HEK293 (cell line): ENCODE data around the gene PIK3R2.

Experiments used
- CTCF ChIA-PET: fragments of 350-600 bp; formaldehyde crosslinking; extraction: SDS; loops from one replicate; lab custom pipeline; 2021; ENCODE audit warnings: antibody characterized with exemption; lab: Yijun Ruan, JAX
- POLR2A ChIA-PET: fragments of 300-600 bp; formaldehyde crosslinking; extraction: SDS; loops from one replicate; lab custom pipeline; 2020; ENCODE audit warnings: antibody characterized with exemption, inconsistent platforms; lab: Yijun Ruan, JAX
- H3K27ac ChIP-seq: fragments of 200-500 bp; sonication (Bioruptor generic); 2 replicates; pipeline ENCODE4 v1.5.1; 2014; ENCODE audit warnings: low read depth, low read length, control low read depth, inconsistent platforms; ENCODE audit errors: extremely low read depth
- H3K36me3 ChIP-seq, 2 experiments: fragments of 200-500 bp in 1 of 2; sonication (Bioruptor generic) in 1 of 2; 1 replicate in 1 of 2; 2 replicates in 1 of 2; pipeline ENCODE4 v1.5.1; 2014 to 2017; ENCODE audit warnings: inconsistent platforms in 2 of 2, low read length in 2 of 2; ENCODE audit not compliant: control insufficient read depth in 2 of 2, insufficient read depth in 1 of 2
- H3K4me1 ChIP-seq: fragments of 200-500 bp; sonication (Bioruptor generic); 2 replicates; pipeline ENCODE4 v1.5.1; 2014; ENCODE audit warnings: mild to moderate bottlenecking, low read length, inconsistent platforms; ENCODE audit not compliant: control insufficient read depth, insufficient read depth
- H3K4me3 ChIP-seq: 2 replicates; pipeline ENCODE4 v1.5.1; 2011; ENCODE audit warnings: low read depth, mild to moderate bottlenecking, control low read depth, low read length, moderate library complexity
- H3K9me3 ChIP-seq: fragments of 200-500 bp; sonication (Bioruptor generic); 2 replicates; pipeline ENCODE4 v1.5.1; 2014; ENCODE audit warnings: low read depth, low read length, inconsistent platforms; ENCODE audit not compliant: control insufficient read depth, insufficient read depth
- BCL11A ChIP-seq: fragments of 450-650 bp; formaldehyde crosslinking; IDR thresholded peaks from 2 replicates; pipeline ENCODE4 v1.5.1; 2016; ENCODE audit warnings: low read depth, missing biosample characterization, missing genetic modification characterization
- GLI4 ChIP-seq: fragments of 450-650 bp; formaldehyde crosslinking; IDR thresholded peaks from 2 replicates; pipeline ENCODE4 v1.5.1; 2016; ENCODE audit warnings: missing biosample characterization, missing genetic modification characterization
- HOXA7 ChIP-seq: sonication (generic); formaldehyde crosslinking; IDR thresholded peaks from 2 replicates; pipeline ENCODE4 v1.8.1; 2022; ENCODE audit warnings: missing genetic modification reagents, borderline replicate concordance
- IKZF3 ChIP-seq: fragments of 450-650 bp; IDR thresholded peaks from 2 replicates; pipeline ENCODE4 v1.5.0; 2018; ENCODE audit warnings: missing biosample characterization, mild to moderate bottlenecking, missing genetic modification characterization, moderate library complexity
- PRDM1 ChIP-seq: fragments of 450-650 bp; formaldehyde crosslinking; IDR thresholded peaks from 2 replicates; pipeline ENCODE4; 2016; ENCODE audit warnings: missing biosample characterization, missing genetic modification characterization
- SP2 ChIP-seq: fragments of 450-650 bp; formaldehyde crosslinking; IDR thresholded peaks from 2 replicates; pipeline ENCODE4 v1.5.1; 2016; ENCODE audit warnings: missing biosample characterization, missing genetic modification characterization
- ZBTB17 ChIP-seq: fragments of 450-650 bp; formaldehyde crosslinking; IDR thresholded peaks from 2 replicates; pipeline ENCODE4 v1.5.1; 2016; ENCODE audit warnings: missing biosample characterization, missing genetic modification characterization
- ZNF121 ChIP-seq: fragments of 450-650 bp; formaldehyde crosslinking; IDR thresholded peaks from 2 replicates; pipeline ENCODE4 v1.5.1; 2016; ENCODE audit warnings: missing biosample characterization, missing genetic modification characterization
- ZNF324 ChIP-seq: fragments of 450-650 bp; formaldehyde crosslinking; IDR thresholded peaks from 2 replicates; pipeline ENCODE4 v1.5.1; 2016; ENCODE audit warnings: missing biosample characterization, missing genetic modification characterization
- ZNF501 ChIP-seq: fragments of 450-650 bp; formaldehyde crosslinking; IDR thresholded peaks from 2 replicates; pipeline ENCODE4 v1.5.1; 2016; ENCODE audit warnings: missing biosample characterization, missing genetic modification characterization
- ZNF510 ChIP-seq: fragments of 450-650 bp; formaldehyde crosslinking; IDR thresholded peaks from 2 replicates; pipeline ENCODE4 v1.5.1; 2018; ENCODE audit warnings: mild to moderate bottlenecking, missing genetic modification characterization, missing biosample characterization; ENCODE audit not compliant: insufficient replicate concordance
- ZNF560 ChIP-seq: fragments of 450-650 bp; formaldehyde crosslinking; IDR thresholded peaks from 2 replicates; pipeline ENCODE4 v1.5.1; 2017; ENCODE audit warnings: missing biosample characterization, missing genetic modification characterization, borderline replicate concordance
- ZNF626 ChIP-seq: fragments of 450-650 bp; sonication (Bioruptor Pico); formaldehyde crosslinking; IDR thresholded peaks from 2 replicates; pipeline ENCODE4 v1.5.1; 2018; ENCODE audit warnings: missing biosample characterization, missing genetic modification characterization, inconsistent platforms
- ZNF707 ChIP-seq: fragments of 450-650 bp; formaldehyde crosslinking; IDR thresholded peaks from 2 replicates; pipeline ENCODE4 v1.5.1; 2016; ENCODE audit warnings: missing biosample characterization, missing genetic modification characterization
- ZNF776 ChIP-seq: fragments of 450-650 bp; formaldehyde crosslinking; IDR thresholded peaks from 2 replicates; pipeline ENCODE4 v1.5.0; 2017; ENCODE audit warnings: missing biosample characterization, missing genetic modification characterization, borderline replicate concordance
- ZNF777 ChIP-seq: fragments of 450-650 bp; formaldehyde crosslinking; IDR thresholded peaks from 2 replicates; pipeline ENCODE4 v1.5.1; 2017; ENCODE audit warnings: missing biosample characterization, missing genetic modification characterization, borderline replicate concordance
- ZNF792 ChIP-seq: fragments of 450-650 bp; formaldehyde crosslinking; IDR thresholded peaks from 2 replicates; pipeline ENCODE4 v1.5.1; 2016; ENCODE audit warnings: missing biosample characterization, missing genetic modification characterization
- TF ChIP-seq, protein P1 (sequence below): fragments of 450-650 bp; formaldehyde crosslinking; IDR thresholded peaks from 2 replicates; pipeline ENCODE4 v1.5.1; 2016; ENCODE audit warnings: missing biosample characterization, missing genetic modification characterization
- TF ChIP-seq, protein P2 (sequence below): fragments of 450-650 bp; formaldehyde crosslinking; IDR thresholded peaks from 2 replicates; pipeline ENCODE4 v1.5.1; 2016; ENCODE audit warnings: missing biosample characterization, missing genetic modification characterization
- TF ChIP-seq, protein P3 (sequence below): IDR thresholded peaks from 2 replicates; pipeline ENCODE4 v1.6.1; 2011; ENCODE audit warnings: mild to moderate bottlenecking, low read depth, low read length, borderline replicate concordance
- TF ChIP-seq, protein P4 (sequence below): fragments of 450-650 bp; formaldehyde crosslinking; optimal IDR thresholded peaks from 2 replicates; pipeline ENCODE3; 2016; ENCODE audit warnings: missing biosample characterization, mild to moderate bottlenecking, missing genetic modification characterization

Gene PIK3R2

DNA sequence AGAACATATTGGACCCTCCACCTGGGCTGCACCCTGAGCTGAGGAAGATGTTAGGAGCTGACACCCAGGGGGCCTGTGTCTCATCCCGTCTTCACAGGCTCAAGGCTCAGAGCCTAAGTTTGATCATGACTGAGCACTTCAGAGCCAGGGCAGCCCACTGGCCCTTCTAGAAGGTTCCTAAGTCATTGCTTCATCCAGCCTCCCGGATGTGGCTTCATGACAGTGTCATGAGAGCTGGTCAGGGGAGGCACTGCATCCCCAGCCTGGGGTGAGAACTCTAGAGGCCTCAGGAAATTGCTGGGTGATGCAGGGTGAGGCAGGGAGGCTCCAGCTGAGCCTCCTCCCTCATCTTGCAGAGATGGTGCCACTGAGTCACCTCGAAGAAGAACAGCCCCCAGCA, 24.9 kb upstream of the PIK3R2 start (continued):
- TF ChIP-seq ZNF501 (tag by site-specific recombination) (no peak), ZNF560 (no peak), ZNF776 (no peak)
- TF ChIP-seq, all 188 proteins: peak for 0

DNA sequence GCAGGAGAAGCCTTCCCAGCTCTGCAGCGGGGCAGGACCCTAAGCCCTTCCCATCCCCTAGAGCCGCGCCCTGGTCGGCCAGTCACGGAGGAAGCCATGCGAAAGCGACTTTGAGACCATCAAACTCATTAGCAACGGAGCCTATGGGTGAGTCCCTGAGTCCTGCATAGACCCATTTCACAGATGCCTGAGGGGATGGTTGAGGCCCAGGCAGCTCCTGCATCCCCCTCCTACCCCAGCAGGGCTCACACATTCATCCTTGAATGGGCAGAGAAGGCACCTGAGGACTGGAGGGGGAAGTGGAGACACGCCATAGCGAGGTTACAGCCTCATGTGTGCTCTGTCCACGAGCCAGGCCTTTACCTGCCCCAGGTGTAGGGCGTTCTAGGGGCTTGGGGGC, 24.2 kb upstream of the PIK3R2 start:
- no peak for TF ChIP-seq PRDM1
- POLR2A ChIA-PET = no interaction called here
- no peak overlapping the region for H3K27ac ChIP-seq

DNA sequence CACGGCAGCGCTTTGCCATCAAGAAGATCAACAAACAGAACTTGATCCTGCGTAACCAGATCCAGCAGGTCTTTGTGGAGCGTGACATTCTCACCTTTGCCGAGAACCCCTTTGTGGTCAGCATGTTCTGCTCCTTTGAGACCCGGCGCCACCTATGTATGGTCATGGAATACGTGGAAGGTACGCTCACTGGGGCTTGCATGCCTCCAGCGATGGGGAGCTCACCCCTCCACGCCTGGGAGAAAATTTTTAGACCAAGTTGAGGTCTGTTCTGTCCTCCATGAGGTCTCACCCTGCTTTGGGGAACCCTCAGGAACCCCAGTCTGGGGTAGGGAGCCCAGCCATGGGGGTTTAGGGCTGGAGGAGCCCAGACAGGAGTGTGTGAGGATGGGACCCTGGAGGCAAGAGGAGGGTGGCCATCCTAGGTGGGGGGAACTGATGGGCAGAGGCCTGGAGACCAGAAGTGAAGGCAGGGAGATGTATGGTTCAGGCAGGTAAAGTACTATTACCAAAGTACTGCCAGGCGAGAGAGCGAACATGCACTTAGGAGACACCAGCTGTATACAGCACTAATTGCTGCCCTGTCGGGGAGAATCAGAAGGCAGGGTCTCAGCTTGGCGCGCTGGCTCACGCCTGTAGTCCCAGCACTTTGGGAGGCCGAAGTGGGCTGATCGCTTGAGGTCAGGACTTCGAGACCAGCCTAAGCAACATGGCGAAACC, 22.3 kb upstream of the PIK3R2 start:
- Histone ChIP-seq H3K27ac (no peak overlapping the region), H3K4me3 (no peak overlapping the region), H3K4me1 (no peaks in the 10 kb centered on the region), H3K36me3 (peaks cover 0 to 38% of the 10 kb centered on the region in 2 experiments; a peak in 2 of 3 replicates), H3K9me3 (no peaks in the 10 kb centered on the region)
- TF ChIP-seq BCL11A (tag by site-specific recombination) = no peak
- TF ChIP-seq, protein P1, sequence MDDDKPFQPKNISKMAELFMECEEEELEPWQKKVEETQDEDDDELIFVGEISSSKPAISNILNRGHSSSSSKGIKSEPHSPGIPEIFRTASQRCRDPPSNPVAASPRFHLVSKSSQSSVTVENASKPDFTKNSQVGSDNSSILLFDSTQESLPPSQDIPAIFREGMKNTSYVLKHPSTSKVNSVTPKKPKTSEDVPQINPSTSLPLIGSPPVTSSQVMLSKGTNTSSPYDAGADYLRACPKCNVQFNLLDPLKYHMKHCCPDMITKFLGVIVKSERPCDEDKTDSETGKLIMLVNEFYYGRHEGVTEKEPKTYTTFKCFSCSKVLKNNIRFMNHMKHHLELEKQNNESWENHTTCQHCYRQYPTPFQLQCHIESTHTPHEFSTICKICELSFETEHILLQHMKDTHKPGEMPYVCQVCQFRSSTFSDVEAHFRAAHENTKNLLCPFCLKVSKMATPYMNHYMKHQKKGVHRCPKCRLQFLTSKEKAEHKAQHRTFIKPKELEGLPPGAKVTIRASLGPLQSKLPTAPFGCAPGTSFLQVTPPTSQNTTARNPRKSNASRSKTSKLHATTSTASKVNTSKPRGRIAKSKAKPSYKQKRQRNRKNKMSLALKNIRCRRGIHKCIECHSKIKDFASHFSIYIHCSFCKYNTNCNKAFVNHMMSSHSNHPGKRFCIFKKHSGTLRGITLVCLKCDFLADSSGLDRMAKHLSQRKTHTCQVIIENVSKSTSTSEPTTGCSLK = no peak
- TF ChIP-seq ZNF707 (tag by site-specific recombination) = no peak
- peak; percentile 75 for TF ChIP-seq ZNF792 (tag by site-specific recombination)
- TF ChIP-seq, protein P2, sequence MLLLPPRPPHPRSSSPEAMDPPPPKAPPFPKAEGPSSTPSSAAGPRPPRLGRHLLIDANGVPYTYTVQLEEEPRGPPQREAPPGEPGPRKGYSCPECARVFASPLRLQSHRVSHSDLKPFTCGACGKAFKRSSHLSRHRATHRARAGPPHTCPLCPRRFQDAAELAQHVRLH (tag by site-specific recombination) = peak; percentile 86
- TF ChIP-seq ZNF626 = no peak
- no peak for TF ChIP-seq ZNF121 (tag by site-specific recombination)
- TF ChIP-seq GLI4 = no peak
- no peak for TF ChIP-seq ZNF510
- no peak for TF ChIP-seq ZNF777
- TF ChIP-seq HOXA7 = no peak
- TF ChIP-seq ZNF324 (tag by site-specific recombination) = no peak
- CTCF ChIA-PET = interaction anchor here (0.8 to 2.2 kb wide), 2 partner anchors 17 to 20 kb away, joined by 5 to 10 read pairs; no protein-coding TSS in a partner anchor
- POLR2A ChIA-PET = no interaction called here

More for the DNA sequence above, 24.2 kb upstream of the PIK3R2 start:
- CTCF ChIA-PET = interaction anchor here (0.6 to 1.9 kb wide), 4 partner anchors 9 to 123 kb away, joined by 3 to 8 read pairs (median 4); no protein-coding TSS in a partner anchor
- Histone ChIP-seq H3K9me3 (no peaks in the 10 kb centered on the region), H3K36me3 (peaks cover 0 to 38% of the 10 kb centered on the region in 2 experiments; a peak in 2 of 3 replicates), H3K4me3 (no peak overlapping the region), H3K4me1 (no peaks in the 10 kb centered on the region)

DNA sequence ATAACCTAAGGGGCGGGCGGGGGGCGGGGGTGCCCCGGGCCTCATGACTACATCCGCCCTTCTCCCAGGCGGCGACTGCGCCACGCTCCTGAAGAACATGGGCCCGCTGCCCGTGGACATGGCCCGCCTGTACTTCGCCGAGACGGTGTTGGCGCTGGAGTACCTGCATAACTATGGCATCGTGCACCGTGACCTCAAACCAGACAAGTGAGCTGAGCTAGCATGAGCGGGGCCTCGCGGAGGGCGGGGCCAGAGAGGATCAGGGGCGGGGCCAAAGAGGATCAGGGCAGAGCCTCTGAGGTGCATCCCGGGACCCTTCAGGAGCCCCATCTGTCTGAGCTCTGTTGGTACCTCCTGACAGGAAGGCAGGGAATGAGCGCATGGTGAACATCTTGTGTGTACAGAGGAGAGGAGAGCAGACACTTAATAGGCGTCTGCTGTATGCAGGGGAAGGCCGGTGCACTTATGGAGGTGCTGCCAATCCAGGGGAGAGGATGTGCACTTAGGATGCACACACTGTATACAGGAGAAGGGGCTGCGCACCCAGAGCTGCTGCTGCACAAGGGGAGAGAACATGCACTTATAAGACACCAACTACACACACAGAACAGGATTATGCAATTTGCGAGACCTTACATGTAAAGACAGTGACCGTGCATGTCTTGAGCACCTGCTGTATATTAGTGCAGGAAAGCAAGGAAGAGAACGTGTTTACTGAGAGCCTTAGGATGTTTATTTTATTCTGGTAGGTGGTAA, 20.9 kb upstream of the PIK3R2 start:
- Histone ChIP-seq H3K36me3 (peaks cover 0 to 40% of the 10 kb centered on the region in 2 experiments; a peak in 2 of 3 replicates), H3K4me1 (no peaks in the 10 kb centered on the region), H3K9me3 (no peaks in the 10 kb centered on the region), H3K27ac (no peak overlapping the region), H3K4me3 (no peak overlapping the region)
- ChIA-PET CTCF (interaction anchor here (0.5 to 2.2 kb wide), 2 partner anchors 19 to 97 kb away, joined by 5 to 10 read pairs; no protein-coding TSS in a partner anchor), POLR2A (no interaction called here)
- TF ChIP-seq ZNF792 (tag by site-specific recombination) (peak; percentile 99), SP2 (tag by site-specific recombination) (0 out of 2 replicates have a peak, but pooled peaks have one; percentile 31), IKZF3 (tag by site-specific recombination) (no peak), ZBTB17 (0 out of 2 replicates have a peak, but pooled peaks have one; percentile 36)
- TF ChIP-seq, protein P3, sequence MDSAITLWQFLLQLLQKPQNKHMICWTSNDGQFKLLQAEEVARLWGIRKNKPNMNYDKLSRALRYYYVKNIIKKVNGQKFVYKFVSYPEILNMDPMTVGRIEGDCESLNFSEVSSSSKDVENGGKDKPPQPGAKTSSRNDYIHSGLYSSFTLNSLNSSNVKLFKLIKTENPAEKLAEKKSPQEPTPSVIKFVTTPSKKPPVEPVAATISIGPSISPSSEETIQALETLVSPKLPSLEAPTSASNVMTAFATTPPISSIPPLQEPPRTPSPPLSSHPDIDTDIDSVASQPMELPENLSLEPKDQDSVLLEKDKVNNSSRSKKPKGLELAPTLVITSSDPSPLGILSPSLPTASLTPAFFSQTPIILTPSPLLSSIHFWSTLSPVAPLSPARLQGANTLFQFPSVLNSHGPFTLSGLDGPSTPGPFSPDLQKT = no peak
- TF ChIP-seq, protein P4, sequence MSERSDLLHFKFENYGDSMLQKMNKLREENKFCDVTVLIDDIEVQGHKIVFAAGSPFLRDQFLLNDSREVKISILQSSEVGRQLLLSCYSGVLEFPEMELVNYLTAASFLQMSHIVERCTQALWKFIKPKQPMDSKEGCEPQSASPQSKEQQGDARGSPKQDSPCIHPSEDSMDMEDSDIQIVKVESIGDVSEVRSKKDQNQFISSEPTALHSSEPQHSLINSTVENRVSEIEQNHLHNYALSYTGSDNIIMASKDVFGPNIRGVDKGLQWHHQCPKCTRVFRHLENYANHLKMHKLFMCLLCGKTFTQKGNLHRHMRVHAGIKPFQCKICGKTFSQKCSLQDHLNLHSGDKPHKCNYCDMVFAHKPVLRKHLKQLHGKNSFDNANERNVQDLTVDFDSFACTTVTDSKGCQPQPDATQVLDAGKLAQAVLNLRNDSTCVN (tag by site-specific recombination) = peak; percentile 9
